DND-41 (cell line): ENCODE results near the gene SSTR4.

Experiments
- ATAC-seq: fragments of 200-7000 bp; cut with Tn5 transposase; 3 replicates; pipeline ENCODE4 v1.9.1; 2021; ENCODE audit warnings: low read depth; ENCODE audit not compliant: insufficient read depth
- DNase-seq: peaks from one replicate; pipeline ENCODE4 v3.0.0-alpha.2; 2020
- H2AFZ ChIP-seq: 2 replicates; pipeline ENCODE4 v1.6.0; 2012; ENCODE audit warnings: low read depth, low read length
- H3K27ac ChIP-seq: 2 replicates; pipeline ENCODE4 v1.5.1; 2012; ENCODE audit warnings: low read length, inconsistent platforms
- H3K27me3 ChIP-seq: fragments of 200-600 bp; sonication (generic); 2 replicates; pipeline ENCODE4 v1.6.0; 2012; ENCODE audit warnings: low read length, mild to moderate bottlenecking, inconsistent platforms; ENCODE audit not compliant: insufficient read depth, poor library complexity
- H3K36me3 ChIP-seq: 2 replicates; pipeline ENCODE4 v1.5.1; 2012; ENCODE audit warnings: low read length, inconsistent platforms; ENCODE audit not compliant: insufficient read depth
- H3K4me1 ChIP-seq: 2 replicates; pipeline ENCODE4 v1.5.1; 2012; ENCODE audit warnings: mild to moderate bottlenecking, low read length; ENCODE audit not compliant: insufficient read depth
- H3K4me2 ChIP-seq: 2 replicates; pipeline ENCODE4 v1.6.0; 2012; ENCODE audit warnings: mild to moderate bottlenecking, moderate library complexity, low read length, inconsistent platforms; ENCODE audit not compliant: insufficient read depth
- H3K4me3 ChIP-seq, 2 experiments: fragments of 200-600 bp in 1 of 2; shearing (Covaris generic) in 1 of 2; 2 replicates each; pipeline ENCODE4 v1.5.1; 2012 to 2016; ENCODE audit warnings: inconsistent platforms in 2 of 2, low read length in 2 of 2, mild to moderate bottlenecking in 2 of 2, low read depth in 1 of 2, moderate library complexity in 1 of 2
- H3K79me2 ChIP-seq: 2 replicates; pipeline ENCODE4 v1.6.0; 2012; ENCODE audit warnings: low read length, inconsistent platforms; ENCODE audit not compliant: insufficient read depth
- H3K9ac ChIP-seq: 2 replicates; pipeline ENCODE4 v1.6.0; 2012; ENCODE audit warnings: low read depth, mild to moderate bottlenecking, inconsistent platforms, low read length, moderate library complexity
- H3K9me3 ChIP-seq: 2 replicates; pipeline ENCODE4 v1.5.1; 2012; ENCODE audit warnings: low read length, moderate library complexity, mild to moderate bottlenecking, inconsistent platforms; ENCODE audit not compliant: insufficient read depth, severe bottlenecking
- H4K20me1 ChIP-seq: 2 replicates; pipeline ENCODE4 v1.6.0; 2012; ENCODE audit warnings: low read length; ENCODE audit not compliant: insufficient read depth
- EZH2 ChIP-seq: IDR thresholded peaks from 3 replicates; pipeline ENCODE4 v1.6.1; 2012; ENCODE audit warnings: borderline replicate concordance, low read depth, mild to moderate bottlenecking, moderate library complexity, low read length, inconsistent platforms; ENCODE audit not compliant: severe bottlenecking
- TF ChIP-seq, protein P1 (sequence below): IDR thresholded peaks from 2 replicates; pipeline ENCODE4 v1.5.1; 2012; ENCODE audit warnings: borderline replicate concordance, low read length, moderate library complexity, mild to moderate bottlenecking; ENCODE audit not compliant: poor library complexity, severe bottlenecking; ENCODE audit errors: extremely low read depth

Gene SSTR4

DNA sequence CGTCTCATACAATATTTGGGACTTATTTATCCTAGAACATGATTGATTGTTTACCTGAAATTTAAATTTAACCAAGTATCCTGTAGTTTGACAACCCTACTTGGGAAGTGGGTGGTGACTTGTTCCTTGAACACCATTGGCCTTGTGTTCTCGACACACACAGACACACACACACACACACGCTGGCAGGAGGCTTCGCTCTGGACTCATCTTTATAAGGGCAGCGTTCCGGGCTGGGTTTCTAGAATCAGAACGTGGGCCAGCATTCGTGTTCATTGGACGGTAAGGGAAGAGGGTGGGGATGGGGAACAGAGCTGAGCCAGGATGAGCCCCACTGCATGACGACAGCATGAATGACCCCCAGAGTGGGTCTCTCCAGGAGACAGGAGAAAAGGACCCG, 16.2 kb upstream of the SSTR4 start:
- no peak for DNase-seq
- H3K9ac ChIP-seq, result no peak overlapping the region
- H3K27ac ChIP-seq, result no peak overlapping the region
- ATAC-seq, result no peak
- peaks cover 45% of the 10 kb centered on the region for H3K4me1 ChIP-seq
- TF ChIP-seq, protein P1, sequence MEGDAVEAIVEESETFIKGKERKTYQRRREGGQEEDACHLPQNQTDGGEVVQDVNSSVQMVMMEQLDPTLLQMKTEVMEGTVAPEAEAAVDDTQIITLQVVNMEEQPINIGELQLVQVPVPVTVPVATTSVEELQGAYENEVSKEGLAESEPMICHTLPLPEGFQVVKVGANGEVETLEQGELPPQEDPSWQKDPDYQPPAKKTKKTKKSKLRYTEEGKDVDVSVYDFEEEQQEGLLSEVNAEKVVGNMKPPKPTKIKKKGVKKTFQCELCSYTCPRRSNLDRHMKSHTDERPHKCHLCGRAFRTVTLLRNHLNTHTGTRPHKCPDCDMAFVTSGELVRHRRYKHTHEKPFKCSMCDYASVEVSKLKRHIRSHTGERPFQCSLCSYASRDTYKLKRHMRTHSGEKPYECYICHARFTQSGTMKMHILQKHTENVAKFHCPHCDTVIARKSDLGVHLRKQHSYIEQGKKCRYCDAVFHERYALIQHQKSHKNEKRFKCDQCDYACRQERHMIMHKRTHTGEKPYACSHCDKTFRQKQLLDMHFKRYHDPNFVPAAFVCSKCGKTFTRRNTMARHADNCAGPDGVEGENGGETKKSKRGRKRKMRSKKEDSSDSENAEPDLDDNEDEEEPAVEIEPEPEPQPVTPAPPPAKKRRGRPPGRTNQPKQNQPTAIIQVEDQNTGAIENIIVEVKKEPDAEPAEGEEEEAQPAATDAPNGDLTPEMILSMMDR, result no peak
- TF ChIP-seq EZH2, result no peak
- H3K4me2 ChIP-seq, result no peak overlapping the region
- no peaks in the 10 kb centered on the region for H3K9me3 ChIP-seq
- no peaks in the 10 kb centered on the region for H3K79me2 ChIP-seq
- no peaks in the 10 kb centered on the region for H3K36me3 ChIP-seq
- H2AFZ ChIP-seq, result no peak overlapping the region
- H3K27me3 ChIP-seq, result no peaks in the 10 kb centered on the region
- H4K20me1 ChIP-seq, result no peaks in the 10 kb centered on the region
- H3K4me3 ChIP-seq, result no peak overlapping the region

DNA sequence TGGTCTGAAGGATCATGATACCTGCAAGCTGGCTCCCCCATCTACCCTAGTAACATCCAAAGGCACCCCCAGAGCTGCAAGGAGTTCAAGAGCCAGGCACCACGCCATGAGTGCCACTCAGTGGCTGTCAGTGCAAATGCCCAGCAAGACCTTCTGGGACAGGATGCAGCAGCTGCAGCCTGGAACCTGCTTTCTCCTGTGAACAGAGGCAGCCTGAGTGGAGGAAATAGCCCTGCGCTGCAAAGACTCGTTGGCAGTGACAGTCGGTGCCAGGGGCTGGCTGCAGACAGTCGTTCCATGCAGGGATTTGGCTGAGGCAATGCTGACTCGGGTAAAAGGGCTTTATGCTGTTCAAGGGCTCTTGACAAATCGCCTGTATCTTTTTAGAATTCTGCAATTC, 15.7 kb upstream of the SSTR4 start:
- no peaks in the 10 kb centered on the region for H3K79me2 ChIP-seq
- no peak overlapping the region for H3K4me2 ChIP-seq
- no peak overlapping the region for H3K4me3 ChIP-seq
- H2AFZ ChIP-seq, result no peak overlapping the region
- no peak overlapping the region for H3K27ac ChIP-seq
- no peaks in the 10 kb centered on the region for H3K36me3 ChIP-seq
- ATAC-seq (peak; percentile 53), DNase-seq (peak; percentile 44)
- no peaks in the 10 kb centered on the region for H4K20me1 ChIP-seq
- H3K9ac ChIP-seq, result no peak overlapping the region
- TF ChIP-seq EZH2, result no peak
- TF ChIP-seq, protein P1, result peak; percentile 50
- H3K4me1 ChIP-seq, result peaks cover 45% of the 10 kb centered on the region
- no peaks in the 10 kb centered on the region for H3K9me3 ChIP-seq
- no peaks in the 10 kb centered on the region for H3K27me3 ChIP-seq

DNA sequence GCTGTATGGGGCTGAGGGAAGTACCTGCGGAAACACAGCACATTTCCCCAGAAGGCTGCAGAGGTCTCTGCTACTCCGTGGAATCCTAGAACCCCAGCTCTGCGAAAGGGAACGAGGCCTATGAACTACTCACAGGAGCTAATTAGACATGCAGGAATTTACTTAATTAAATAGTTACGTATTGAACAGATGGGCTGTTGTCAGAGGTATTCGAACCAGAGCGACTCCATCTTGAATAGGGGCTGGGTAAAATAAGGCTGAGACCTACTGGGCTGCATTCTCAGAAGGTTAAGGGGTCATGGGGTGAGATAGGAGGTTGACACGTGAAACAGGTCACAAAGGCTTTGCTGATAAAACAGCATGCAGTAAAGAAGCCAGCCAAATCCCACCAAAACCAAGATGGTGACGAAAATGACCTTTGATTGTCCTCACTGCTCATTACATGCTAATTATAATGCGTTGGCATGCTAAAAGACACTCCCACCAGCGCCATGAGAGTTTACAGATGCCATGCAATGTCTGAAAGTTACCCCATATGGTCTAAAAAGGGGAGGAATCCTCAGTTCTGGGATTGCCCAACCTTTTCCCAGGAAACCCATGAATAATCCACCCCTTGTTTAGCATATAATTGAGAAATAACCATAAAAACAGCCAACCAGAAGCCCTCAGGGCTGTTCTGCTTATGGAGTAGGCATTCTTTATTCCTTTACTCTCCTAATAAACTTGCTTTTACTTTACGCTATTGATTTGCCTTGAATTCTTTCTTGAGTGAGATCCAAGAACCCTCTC, 14.7 kb upstream of the SSTR4 start:
- DNase-seq (no peak), ATAC-seq (no peak)
- no peak overlapping the region for H3K4me2 ChIP-seq
- no peak overlapping the region for H3K9ac ChIP-seq
- H3K9me3 ChIP-seq, result no peaks in the 10 kb centered on the region
- H3K4me1 ChIP-seq, result peaks cover 45% of the 10 kb centered on the region
- H3K36me3 ChIP-seq, result no peaks in the 10 kb centered on the region
- no peaks in the 10 kb centered on the region for H3K27me3 ChIP-seq
- H3K79me2 ChIP-seq, result no peaks in the 10 kb centered on the region
- H4K20me1 ChIP-seq, result no peaks in the 10 kb centered on the region
- H3K4me3 ChIP-seq, result no peak overlapping the region
- no peak overlapping the region for H3K27ac ChIP-seq
- TF ChIP-seq, protein P1, result no peak
- no peak for TF ChIP-seq EZH2
- no peak overlapping the region for H2AFZ ChIP-seq
